DOHH2 (cell line): Measurements from ENCODE around the gene LRRN3.

Experiments
- EZH2phosphoT487 ChIP-seq: fragments of 200-600 bp; sonication (generic); IDR thresholded peaks from 2 replicates; pipeline ENCODE4 v1.6.1; 2017; ENCODE audit warnings: borderline replicate concordance, mild to moderate bottlenecking, antibody characterized with exemption, low read length, moderate library complexity, mixed read lengths
- TF ChIP-seq, protein P1 (sequence below): fragments of 200-600 bp; sonication (generic); IDR thresholded peaks from one replicate; pipeline ENCODE4 v1.5.1; 2014; ENCODE audit warnings: antibody characterized with exemption, mild to moderate bottlenecking, low read depth, low read length; ENCODE audit not compliant: poor library complexity, severe bottlenecking

DNA sequence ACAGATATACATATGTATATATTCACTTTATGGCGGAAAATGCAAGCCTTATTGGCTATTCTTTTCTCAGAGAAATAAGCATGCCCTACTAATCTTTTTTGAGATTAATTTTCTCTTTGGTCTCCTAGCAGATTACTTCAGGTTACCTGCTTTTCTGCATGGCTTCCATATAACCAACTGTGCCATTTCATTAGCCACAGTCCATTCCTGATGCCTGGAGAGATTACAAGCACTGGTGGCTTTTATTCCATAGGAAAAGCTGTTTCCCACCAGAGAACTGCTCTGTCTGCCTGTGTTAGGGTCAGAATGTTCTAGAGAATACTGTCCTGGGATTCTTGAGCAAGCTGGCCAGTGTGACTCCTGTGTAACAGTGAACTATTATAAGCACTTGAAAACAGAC, 59.8 kb downstream of the LRRN3 start:
- TF ChIP-seq, protein P1, sequence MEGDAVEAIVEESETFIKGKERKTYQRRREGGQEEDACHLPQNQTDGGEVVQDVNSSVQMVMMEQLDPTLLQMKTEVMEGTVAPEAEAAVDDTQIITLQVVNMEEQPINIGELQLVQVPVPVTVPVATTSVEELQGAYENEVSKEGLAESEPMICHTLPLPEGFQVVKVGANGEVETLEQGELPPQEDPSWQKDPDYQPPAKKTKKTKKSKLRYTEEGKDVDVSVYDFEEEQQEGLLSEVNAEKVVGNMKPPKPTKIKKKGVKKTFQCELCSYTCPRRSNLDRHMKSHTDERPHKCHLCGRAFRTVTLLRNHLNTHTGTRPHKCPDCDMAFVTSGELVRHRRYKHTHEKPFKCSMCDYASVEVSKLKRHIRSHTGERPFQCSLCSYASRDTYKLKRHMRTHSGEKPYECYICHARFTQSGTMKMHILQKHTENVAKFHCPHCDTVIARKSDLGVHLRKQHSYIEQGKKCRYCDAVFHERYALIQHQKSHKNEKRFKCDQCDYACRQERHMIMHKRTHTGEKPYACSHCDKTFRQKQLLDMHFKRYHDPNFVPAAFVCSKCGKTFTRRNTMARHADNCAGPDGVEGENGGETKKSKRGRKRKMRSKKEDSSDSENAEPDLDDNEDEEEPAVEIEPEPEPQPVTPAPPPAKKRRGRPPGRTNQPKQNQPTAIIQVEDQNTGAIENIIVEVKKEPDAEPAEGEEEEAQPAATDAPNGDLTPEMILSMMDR: no peak
- TF ChIP-seq EZH2phosphoT487: no peak
